Neural progenitor cell (in vitro differentiated cells): ENCODE results near the gene PRKCSH. TPM values are rescaled to one million over a fixed set of nuclear protein-coding genes. Genes with fewer than 3 reads are reported as not detected.

Source experiments
- DNase-seq: peaks from one replicate; pipeline ENCODE4 v3.0.0-alpha.2; 2016; ENCODE audit warnings: low spot score
- H2AFZ ChIP-seq: fragments of 200-600 bp; sonication (generic); replicated peaks from 2 replicates; pipeline ENCODE4 v1.6.1; 2016; ENCODE audit warnings: antibody characterized with exemption
- H3F3A ChIP-seq: fragments of 200-600 bp; sonication (generic); 2 replicates; pipeline ENCODE4 v1.6.1; 2016; ENCODE audit warnings: antibody characterized with exemption, low read depth
- H3K27ac ChIP-seq: fragments of 200-600 bp; sonication (generic); 2 replicates; pipeline ENCODE4 v1.5.1; 2016; ENCODE audit warnings: mild to moderate bottlenecking
- H3K27me3 ChIP-seq: fragments of 200-600 bp; sonication (generic); 2 replicates; pipeline ENCODE4 v1.6.1; 2016; ENCODE audit warnings: mild to moderate bottlenecking, moderate library complexity
- H3K36me3 ChIP-seq: fragments of 200-600 bp; sonication (generic); 2 replicates; pipeline ENCODE4 v1.5.1; 2016
- H3K4me1 ChIP-seq: fragments of 200-600 bp; sonication (generic); 2 replicates; pipeline ENCODE4 v1.6.1; 2016; ENCODE audit warnings: mixed run types
- H3K4me2 ChIP-seq: fragments of 200-600 bp; sonication (generic); 2 replicates; pipeline ENCODE4 v1.6.1; 2016
- H3K4me3 ChIP-seq: fragments of 200-600 bp; sonication (generic); 2 replicates; pipeline ENCODE4 v1.5.1; 2016
- H3K79me2 ChIP-seq: fragments of 200-600 bp; sonication (generic); 2 replicates; pipeline ENCODE4 v1.6.1; 2016; ENCODE audit warnings: low read depth
- H3K9ac ChIP-seq: fragments of 200-600 bp; sonication (generic); 2 replicates; pipeline ENCODE4 v1.6.1; 2016
- H3K9me3 ChIP-seq: fragments of 200-600 bp; sonication (generic); 2 replicates; pipeline ENCODE4 v1.5.1; 2016; ENCODE audit warnings: low read depth
- H4K20me1 ChIP-seq: fragments of 200-600 bp; sonication (generic); 2 replicates; pipeline ENCODE4 v1.6.1; 2016; ENCODE audit warnings: low read depth
- H3K27ac Mint-ChIP-seq: 3 replicates; pipeline ENCODE4 v1.8.0; 2021; ENCODE audit warnings: mixed read lengths
- H3K27me3 Mint-ChIP-seq: 2 replicates; pipeline ENCODE4 v1.8.0; 2022; ENCODE audit warnings: low read depth, mild to moderate bottlenecking, inconsistent platforms, moderate library complexity, mixed read lengths; ENCODE audit not compliant: insufficient read depth
- H3K36me3 Mint-ChIP-seq: 3 replicates; pipeline ENCODE4 v1.8.0; 2021; ENCODE audit warnings: mixed read lengths
- H3K4me1 Mint-ChIP-seq: 3 replicates; pipeline ENCODE4 v1.8.0; 2021; ENCODE audit warnings: mixed read lengths
- H3K4me3 Mint-ChIP-seq: 3 replicates; pipeline ENCODE4 v1.8.0; 2021; ENCODE audit warnings: mild to moderate bottlenecking, moderate library complexity, mixed read lengths
- H3K9me3 Mint-ChIP-seq: 3 replicates; pipeline ENCODE4 v1.8.0; 2020; ENCODE audit warnings: mixed read lengths
- CTCF ChIP-seq: fragments of 200-600 bp; sonication (generic); IDR thresholded peaks from 2 replicates; pipeline ENCODE4 v1.5.1; 2017; ENCODE audit warnings: antibody characterized with exemption, mild to moderate bottlenecking
- EZH2 ChIP-seq: fragments of 200-600 bp; sonication (generic); IDR thresholded peaks from 2 replicates; pipeline ENCODE4 v1.6.1; 2017; ENCODE audit warnings: antibody characterized with exemption, mild to moderate bottlenecking, moderate library complexity
- EZH2phosphoT487 ChIP-seq: fragments of 200-600 bp; sonication (generic); IDR thresholded peaks from 2 replicates; pipeline ENCODE4 v1.6.1; 2017; ENCODE audit warnings: antibody characterized with exemption
- total RNA-seq: library from RNA; depleted of rRNA; stranded (reverse); fragments of >200 nt; gene quantifications from 2 replicates; pipeline ENCODE4 v1.2.3, GENCODE V29; 2015; ENCODE audit warnings: low replicate concordance

The PRKCSH gene
- total RNA-seq, 1 donor from 2014 or later: 53.6 TPM

- H3K27ac ChIP-seq: no peak overlapping the region
- H4K20me1 ChIP-seq: peaks cover 40% of the 10 kb centered on the region
- peaks cover 29% of the 10 kb centered on the region for H3K27me3 Mint-ChIP-seq
- peak; percentile 85 for DNase-seq
- no peaks in the 10 kb centered on the region for H3K79me2 ChIP-seq
- TF ChIP-seq EZH2phosphoT487: no peak
- H3K9me3 Mint-ChIP-seq: peaks cover 3% of the 10 kb centered on the region
- peak overlapping the region; percentile 61 for H3K4me2 ChIP-seq
- H3K4me1 ChIP-seq: peaks cover 3% of the 10 kb centered on the region
- peaks cover 22% of the 10 kb centered on the region for H3F3A ChIP-seq
- no peak overlapping the region for H3K27ac Mint-ChIP-seq
- H3K9me3 ChIP-seq: no peaks in the 10 kb centered on the region
- H3K36me3 Mint-ChIP-seq: peaks cover 7% of the 10 kb centered on the region
- peaks cover 55% of the 10 kb centered on the region for H3K27me3 ChIP-seq
- H3K4me1 Mint-ChIP-seq: peaks cover 16% of the 10 kb centered on the region
- peak overlapping the region; percentile 27 for H3K4me3 ChIP-seq
- H2AFZ ChIP-seq: no peak overlapping the region
- H3K9ac ChIP-seq: no peak overlapping the region
- no peaks in the 10 kb centered on the region for H3K36me3 ChIP-seq
- peak overlapping the region; percentile 83 for H3K4me3 Mint-ChIP-seq
Measured at GRCh38 chr19:11479090-11479897, 43.9 kb downstream of the PRKCSH start.

GRCh38 chr19:11479898-11480714 is 44.7 kb downstream of the PRKCSH start:
- peaks cover 3% of the 10 kb centered on the region for H3K4me1 ChIP-seq
- peak overlapping the region; percentile 67 for H3K4me3 Mint-ChIP-seq
- peaks cover 40% of the 10 kb centered on the region for H4K20me1 ChIP-seq
- H3K27me3 Mint-ChIP-seq: peaks cover 29% of the 10 kb centered on the region
- no peak overlapping the region for H2AFZ ChIP-seq
- H3K79me2 ChIP-seq: no peaks in the 10 kb centered on the region
- no peak overlapping the region for H3K9ac ChIP-seq
- no peak for DNase-seq
- H3K36me3 ChIP-seq: no peaks in the 10 kb centered on the region
- no peak overlapping the region for H3K27ac ChIP-seq
- H3K4me2 ChIP-seq: peak overlapping the region; percentile 71
- TF ChIP-seq EZH2 (peak; percentile 58), EZH2phosphoT487 (peak; percentile 54), CTCF (no peak)
- H3K27ac Mint-ChIP-seq: no peak overlapping the region
- peaks cover 3% of the 10 kb centered on the region for H3K9me3 Mint-ChIP-seq
- no peaks in the 10 kb centered on the region for H3K9me3 ChIP-seq
- peaks cover 8% of the 10 kb centered on the region for H3K36me3 Mint-ChIP-seq
- H3F3A ChIP-seq: peaks cover 22% of the 10 kb centered on the region
- H3K4me3 ChIP-seq: peak overlapping the region; percentile 27
- peaks cover 55% of the 10 kb centered on the region for H3K27me3 ChIP-seq
- peaks cover 16% of the 10 kb centered on the region for H3K4me1 Mint-ChIP-seq

GRCh38 chr19:11480715-11481533 is 45.5 kb downstream of the PRKCSH start, which contains the start of gene ELAVL3:
Gene ELAVL3 (minus strand): TSS chr19:11481046. CDS start chr19:11480608, 438 bp downstream.
- Mint-ChIP-seq H3K27me3 (peaks cover 34% of the 10 kb centered on the region), H3K4me3 (peak within 1 kb of the TSS; percentile 78), H3K4me1 (peaks cover 16% of the 10 kb centered on the region), H3K9me3 (peaks cover 3% of the 10 kb centered on the region), H3K27ac (no peak within 1 kb of the TSS), H3K36me3 (peaks cover 9% of the 10 kb centered on the region)
- H3K4me2 ChIP-seq: peak within 1 kb of the TSS; percentile 71
- no peaks in the 10 kb centered on the region for H3K9me3 ChIP-seq
- H3K79me2 ChIP-seq: no peaks in the 10 kb centered on the region
- no peak within 1 kb of the TSS for H3K9ac ChIP-seq
- H3K4me3 ChIP-seq: peak within 1 kb of the TSS; percentile 27
- H3K36me3 ChIP-seq: no peaks in the 10 kb centered on the region
- H3K27ac ChIP-seq: no peak within 1 kb of the TSS
- H3K27me3 ChIP-seq: peaks cover 55% of the 10 kb centered on the region
- peaks cover 3% of the 10 kb centered on the region for H3K4me1 ChIP-seq
- no peak within 1 kb of the TSS for H2AFZ ChIP-seq
- no peak for TF ChIP-seq EZH2phosphoT487
- TF ChIP-seq CTCF: no peak
- TF ChIP-seq EZH2: peak; percentile 55
- peak; percentile 72 for DNase-seq
- H3F3A ChIP-seq: peaks cover 22% of the 10 kb centered on the region
- H4K20me1 ChIP-seq: peaks cover 40% of the 10 kb centered on the region
